ENCODE results near the gene MAK.

The MAK gene

DNA sequence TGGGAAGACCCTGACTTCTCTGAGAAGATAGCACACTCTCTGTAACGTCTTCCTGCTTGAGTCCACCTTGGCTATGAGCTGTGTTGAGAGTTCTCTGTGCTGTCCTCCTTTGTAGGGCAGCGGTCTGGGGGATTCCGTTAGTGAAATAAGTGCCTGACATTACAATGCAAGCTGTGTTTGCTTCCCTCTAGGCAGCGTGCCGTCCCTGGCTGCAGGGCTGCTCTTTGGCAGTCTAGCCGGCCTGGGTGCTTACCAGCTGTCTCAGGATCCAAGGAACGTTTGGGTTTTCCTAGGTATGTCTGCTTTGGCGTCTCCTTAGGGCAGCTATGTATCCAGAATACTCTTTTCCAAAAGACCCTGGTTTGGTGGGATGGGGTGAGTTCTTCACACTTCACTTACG, 112.6 kb downstream of the MAK start:
- DNase-seq (ENCODE audit: low read depth): no peak

- no peak for DNase-seq (ENCODE audit: low read depth)
These were observed 113.3 kb downstream of the MAK start for GRCh38 chr6:10725044-10725443.

DNA sequence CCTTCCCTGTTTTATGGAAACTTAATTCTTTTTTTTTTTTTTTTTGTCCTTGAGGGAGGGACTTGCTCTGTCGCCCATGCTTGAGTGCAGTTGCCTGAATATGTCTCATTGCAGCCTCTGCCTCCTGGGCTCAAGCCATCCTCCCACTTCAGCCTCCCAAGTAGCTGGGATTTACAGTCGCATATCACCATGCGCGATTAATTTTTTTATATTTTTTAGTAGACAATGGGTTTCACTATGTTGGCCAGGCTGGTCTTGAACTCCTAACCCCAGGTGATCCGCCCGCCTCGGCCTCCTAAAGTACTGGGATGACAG, 114.8 kb downstream of the MAK start:
- no peak for DNase-seq (ENCODE audit: low read depth)

DNA sequence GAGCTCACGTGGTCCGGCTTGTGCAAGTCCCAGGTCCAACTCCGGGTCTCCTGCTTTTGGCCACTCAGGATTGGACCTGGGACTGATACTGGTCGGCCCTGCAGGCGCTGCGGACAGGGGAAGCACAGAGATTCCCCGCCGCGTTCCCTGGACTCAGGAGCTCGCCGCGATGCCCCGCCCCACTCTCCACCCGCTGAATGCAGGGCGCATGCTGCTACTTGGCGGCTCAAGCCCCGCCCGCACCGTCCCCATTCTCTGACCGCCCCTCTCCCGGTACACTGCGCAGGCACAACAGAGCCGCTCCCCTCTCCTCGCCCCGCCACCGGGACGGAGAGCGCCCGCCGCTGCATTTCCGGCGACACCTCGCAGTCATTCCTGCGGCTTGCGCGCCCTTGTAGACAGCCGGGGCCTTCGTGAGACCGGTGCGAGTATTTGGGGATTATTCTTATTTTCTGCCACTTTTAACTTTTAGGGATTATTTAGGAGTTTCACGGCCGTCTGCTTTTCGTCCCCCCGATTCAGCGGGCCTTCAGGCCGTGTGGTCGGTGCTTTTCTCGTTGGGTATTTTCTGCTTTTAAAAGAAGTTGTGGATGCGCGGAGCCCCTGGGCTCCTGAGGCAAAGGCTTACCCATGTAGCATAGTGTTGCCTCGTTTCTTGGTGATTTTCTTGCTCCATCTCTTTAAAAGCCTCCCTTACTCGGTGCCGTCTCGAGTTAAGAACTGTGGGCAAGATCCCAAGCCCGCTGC, 115.3 kb downstream of the MAK start, which contains the start of gene TMEM14C:
TSS of gene TMEM14C (plus strand) at position 251 of the 747 bp plus-strand sequence. CDS start 1,544 bp downstream, outside the sequence.
- peak; percentile 87 for DNase-seq (ENCODE audit: low read depth)

DNA sequence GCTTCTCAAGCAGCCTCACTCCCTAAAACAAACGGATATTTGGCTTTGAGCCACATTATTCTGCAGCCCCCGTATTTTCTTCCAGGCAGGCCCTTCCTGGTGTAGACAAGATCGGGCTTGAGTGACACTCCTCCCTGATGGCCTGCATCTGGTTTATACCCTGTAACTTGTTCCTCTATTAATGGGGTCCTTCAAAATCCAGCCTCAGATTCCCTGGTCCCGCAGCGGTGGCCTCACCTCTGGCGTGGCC, 115.8 kb downstream of the MAK start:
- no peak for DNase-seq (ENCODE audit: low read depth)

DNA sequence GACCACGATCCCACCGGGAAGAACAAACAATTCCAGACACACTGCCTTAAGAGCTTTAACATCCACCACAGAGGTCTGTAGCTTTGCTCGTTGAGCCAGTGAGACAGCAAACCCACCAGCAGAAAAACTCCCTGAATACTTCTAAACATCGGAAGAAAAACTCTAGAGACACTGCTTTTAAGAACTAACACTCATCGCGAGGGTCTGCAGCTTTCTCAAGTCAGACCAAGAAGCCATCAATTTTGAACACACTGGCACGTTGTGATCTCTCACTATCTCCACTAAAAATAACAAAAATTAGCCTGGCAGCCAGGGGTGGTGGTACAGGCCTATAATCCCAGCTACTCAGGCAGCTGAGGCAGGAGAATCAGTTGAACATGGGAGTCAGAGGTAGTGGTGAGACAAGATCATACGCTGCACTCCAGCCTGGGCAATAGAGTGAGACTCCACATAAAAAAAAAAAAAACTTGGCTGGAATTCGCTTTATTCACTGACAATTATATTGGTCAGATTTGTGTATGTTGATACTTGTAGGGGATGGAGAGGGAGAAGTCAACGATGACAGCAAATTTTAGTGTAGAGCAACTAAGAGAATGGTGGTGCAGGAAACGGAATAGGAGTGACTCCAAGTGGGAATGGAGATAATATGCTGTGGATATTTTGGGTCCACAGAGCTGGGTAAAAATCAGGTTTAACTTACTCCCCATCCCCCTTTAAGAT, 116.3 kb downstream of the MAK start:
- DNase-seq (ENCODE audit: low read depth): no peak

GRCh38 chr6:10720960-10721849, 117.1 kb downstream of the MAK start:
- DNase-seq (ENCODE audit: low read depth): peak; percentile 16

DNA sequence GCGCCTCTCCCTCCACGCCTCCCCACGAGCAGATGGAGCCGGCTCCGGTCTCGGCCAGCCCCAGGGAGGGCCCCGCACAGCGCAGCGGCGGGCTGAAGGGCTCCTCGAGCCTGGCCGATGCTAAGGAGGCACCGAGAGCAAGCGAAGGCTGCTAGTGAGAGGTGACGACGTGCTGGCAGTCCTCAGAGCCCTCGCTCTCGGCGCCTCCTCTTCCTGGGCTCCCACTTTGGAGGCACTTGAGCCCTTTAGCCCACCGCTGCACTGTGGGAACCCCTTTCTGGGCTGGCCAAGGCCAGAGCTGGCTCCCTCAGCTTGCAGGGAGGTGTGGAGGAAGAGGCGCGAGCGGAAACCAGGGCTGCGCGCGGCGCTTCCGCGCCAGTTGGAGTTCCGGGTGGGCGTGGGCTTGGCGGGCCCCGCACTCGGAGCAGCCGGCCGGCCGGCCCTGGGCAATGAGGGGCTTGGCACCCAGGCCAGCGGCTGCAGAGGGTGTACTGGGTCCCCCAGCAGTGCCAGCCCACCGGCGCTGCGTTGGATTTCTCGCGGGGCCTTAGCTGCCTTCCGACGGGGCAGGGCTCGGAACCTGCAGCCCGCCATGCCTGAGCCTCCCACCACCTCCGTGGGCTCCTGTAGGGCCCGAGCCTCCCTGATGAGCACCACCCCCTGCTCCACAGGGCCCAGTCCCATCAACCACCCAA, 117.9 kb downstream of the MAK start:
- peak; percentile 41 for DNase-seq (ENCODE audit: low read depth)

DNA sequence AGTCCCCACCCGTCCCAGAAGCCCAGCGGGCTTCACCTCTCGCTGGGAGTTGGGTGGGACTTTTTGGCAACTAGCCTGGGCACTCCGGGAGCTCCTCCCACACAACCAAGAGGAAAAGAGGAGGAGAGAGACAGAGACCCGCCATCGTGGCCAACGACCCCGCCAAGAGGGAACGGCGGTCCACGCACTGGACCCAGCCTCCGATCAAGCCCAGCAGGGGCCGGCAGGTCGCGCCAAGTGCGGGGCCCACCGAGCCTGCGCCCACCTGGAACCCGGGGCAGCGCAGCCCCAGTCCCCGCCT, 118.4 kb downstream of the MAK start:
- DNase-seq (ENCODE audit: low read depth): no peak

DNA sequence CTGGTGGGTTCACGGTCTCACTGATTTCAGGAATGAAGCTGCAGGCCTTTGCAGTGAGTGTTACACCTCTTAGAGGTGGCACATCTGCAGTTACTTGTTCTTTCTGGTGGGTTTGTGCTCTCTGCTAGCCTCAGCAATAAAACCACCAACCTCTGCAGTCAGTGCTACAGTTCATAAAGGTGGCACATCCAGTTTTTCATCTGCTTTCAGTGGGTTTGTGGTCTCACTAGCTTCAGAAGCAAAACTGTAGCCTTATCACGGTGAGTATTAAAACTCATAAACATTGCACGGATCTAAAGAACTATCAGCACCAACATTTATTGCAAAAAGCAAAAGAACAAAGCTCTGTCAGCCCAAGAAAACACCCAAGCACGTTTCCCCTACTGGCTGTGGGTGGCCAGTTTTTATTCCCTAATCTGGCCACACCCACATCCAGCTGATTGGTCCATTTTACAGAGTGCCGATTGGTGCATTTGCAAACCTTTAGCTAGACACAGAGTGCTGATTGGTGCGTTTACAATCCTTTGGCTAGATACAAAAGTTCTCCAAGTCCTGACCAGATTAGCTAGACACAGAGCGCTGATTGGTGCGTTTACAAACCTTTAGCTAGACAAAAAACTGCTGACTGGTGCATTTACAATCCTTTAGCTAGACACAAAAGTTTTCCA, 118.9 kb downstream of the MAK start:
- peak; percentile 25 for DNase-seq (ENCODE audit: low read depth)

- no peak for DNase-seq (ENCODE audit: low read depth)
These were observed 124.4 kb downstream of the MAK start for GRCh38 chr6:10713962-10714361.

Data from activated T-cell treated with anti-CD3 and anti-CD28 coated beads for 24 hours (primary cell).